ENCODE data around the gene TCP11. TPM values are rescaled to one million over a fixed set of nuclear protein-coding genes. Genes with fewer than 3 reads are reported as not detected.

The TCP11 gene
- total RNA-seq, 1 experiment from 2014 or later = not detected

DNA sequence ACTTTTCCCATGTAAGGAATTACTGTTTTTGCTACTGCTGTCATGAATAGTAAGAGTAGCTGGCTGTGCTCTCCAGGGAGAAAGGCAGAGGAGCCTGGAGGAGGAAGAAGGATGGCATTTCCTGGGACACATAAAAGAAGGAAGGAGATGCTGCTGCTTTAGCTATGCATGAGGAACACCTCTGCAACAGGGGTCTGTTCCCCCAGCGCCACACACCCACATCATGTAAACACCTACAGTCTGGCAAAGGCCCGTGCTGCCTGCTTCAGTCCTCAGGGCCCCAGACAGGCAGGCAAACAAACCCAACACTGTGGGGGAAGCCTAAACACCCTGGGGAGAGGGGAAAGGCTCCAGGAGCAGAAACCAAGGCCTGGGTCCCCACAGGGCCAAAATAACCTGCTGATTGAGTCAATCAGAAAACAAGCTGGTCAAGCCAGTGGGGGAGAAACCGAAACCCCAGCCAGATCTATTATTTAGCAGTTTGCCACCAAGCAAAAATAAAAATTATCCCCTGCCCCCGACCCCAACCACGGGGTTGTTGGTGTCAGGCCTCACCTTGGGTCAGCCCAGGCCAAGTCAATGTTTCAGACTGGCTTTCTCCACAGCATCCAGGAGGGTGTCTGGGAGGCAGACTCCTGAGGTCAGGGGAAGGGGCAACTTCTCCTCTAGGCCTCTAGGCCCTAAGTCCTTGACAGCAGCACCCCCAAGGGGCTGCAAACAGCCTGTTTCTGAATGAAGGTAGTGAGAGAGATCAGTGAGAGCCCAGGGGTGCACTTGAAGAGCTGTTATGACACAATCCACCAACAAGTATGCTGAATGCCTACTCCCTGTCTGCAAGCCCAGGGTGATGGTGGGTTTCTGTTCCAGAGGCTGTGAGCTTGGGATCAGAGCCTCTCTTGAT lies 38.0 kb upstream of the TCP11 start:
- TF ChIP-seq TCF7L2 (IDR thresholded peaks at IDR 0.05; ENCODE audit: low read depth, low read length) (no peak), SIN3A (IDR thresholded peaks at IDR 0.05; ENCODE audit: borderline replicate concordance, insufficient read depth, low read depth, low read length) (no peak), POLR2AphosphoS5 (IDR thresholded peaks at IDR 0.05; ENCODE audit: low read depth, low read length) (no peak)
- TF ChIP-seq, protein P1, sequence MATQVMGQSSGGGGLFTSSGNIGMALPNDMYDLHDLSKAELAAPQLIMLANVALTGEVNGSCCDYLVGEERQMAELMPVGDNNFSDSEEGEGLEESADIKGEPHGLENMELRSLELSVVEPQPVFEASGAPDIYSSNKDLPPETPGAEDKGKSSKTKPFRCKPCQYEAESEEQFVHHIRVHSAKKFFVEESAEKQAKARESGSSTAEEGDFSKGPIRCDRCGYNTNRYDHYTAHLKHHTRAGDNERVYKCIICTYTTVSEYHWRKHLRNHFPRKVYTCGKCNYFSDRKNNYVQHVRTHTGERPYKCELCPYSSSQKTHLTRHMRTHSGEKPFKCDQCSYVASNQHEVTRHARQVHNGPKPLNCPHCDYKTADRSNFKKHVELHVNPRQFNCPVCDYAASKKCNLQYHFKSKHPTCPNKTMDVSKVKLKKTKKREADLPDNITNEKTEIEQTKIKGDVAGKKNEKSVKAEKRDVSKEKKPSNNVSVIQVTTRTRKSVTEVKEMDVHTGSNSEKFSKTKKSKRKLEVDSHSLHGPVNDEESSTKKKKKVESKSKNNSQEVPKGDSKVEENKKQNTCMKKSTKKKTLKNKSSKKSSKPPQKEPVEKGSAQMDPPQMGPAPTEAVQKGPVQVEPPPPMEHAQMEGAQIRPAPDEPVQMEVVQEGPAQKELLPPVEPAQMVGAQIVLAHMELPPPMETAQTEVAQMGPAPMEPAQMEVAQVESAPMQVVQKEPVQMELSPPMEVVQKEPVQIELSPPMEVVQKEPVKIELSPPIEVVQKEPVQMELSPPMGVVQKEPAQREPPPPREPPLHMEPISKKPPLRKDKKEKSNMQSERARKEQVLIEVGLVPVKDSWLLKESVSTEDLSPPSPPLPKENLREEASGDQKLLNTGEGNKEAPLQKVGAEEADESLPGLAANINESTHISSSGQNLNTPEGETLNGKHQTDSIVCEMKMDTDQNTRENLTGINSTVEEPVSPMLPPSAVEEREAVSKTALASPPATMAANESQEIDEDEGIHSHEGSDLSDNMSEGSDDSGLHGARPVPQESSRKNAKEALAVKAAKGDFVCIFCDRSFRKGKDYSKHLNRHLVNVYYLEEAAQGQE (IDR thresholded peaks at IDR 0.05; ENCODE audit: insufficient read depth in 1 of 2, low read depth in 2 of 2, low read length in 1 of 2) = no peak
- TF ChIP-seq, protein P2, sequence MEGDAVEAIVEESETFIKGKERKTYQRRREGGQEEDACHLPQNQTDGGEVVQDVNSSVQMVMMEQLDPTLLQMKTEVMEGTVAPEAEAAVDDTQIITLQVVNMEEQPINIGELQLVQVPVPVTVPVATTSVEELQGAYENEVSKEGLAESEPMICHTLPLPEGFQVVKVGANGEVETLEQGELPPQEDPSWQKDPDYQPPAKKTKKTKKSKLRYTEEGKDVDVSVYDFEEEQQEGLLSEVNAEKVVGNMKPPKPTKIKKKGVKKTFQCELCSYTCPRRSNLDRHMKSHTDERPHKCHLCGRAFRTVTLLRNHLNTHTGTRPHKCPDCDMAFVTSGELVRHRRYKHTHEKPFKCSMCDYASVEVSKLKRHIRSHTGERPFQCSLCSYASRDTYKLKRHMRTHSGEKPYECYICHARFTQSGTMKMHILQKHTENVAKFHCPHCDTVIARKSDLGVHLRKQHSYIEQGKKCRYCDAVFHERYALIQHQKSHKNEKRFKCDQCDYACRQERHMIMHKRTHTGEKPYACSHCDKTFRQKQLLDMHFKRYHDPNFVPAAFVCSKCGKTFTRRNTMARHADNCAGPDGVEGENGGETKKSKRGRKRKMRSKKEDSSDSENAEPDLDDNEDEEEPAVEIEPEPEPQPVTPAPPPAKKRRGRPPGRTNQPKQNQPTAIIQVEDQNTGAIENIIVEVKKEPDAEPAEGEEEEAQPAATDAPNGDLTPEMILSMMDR (IDR thresholded peaks at IDR 0.05) = no peak
- intact Hi-C loops (cut with micrococcal nuclease; ENCODE audit: unreplicated experiment) (no loop called here), in situ Hi-C loops (cut with HindIII; ENCODE audit: low pct_unique_long_range_greater_than_20kb, low sequenced_read_pairs) (no loop called here)
- ATAC-seq (no peak), DNase-seq (ENCODE audit: low read depth, low spot score) (no peak)
- Histone ChIP-seq H3K4me3 (ENCODE audit: low read depth in 2 of 2, low read length in 2 of 2) (no peak overlapping the region), H3K27ac (ENCODE audit: low read length) (no peak overlapping the region), H3K9me3 (ENCODE audit: control insufficient read depth, insufficient read depth, low read depth, low read length) (no peaks in the 10 kb centered on the region), H3K36me3 (ENCODE audit: control insufficient read depth, insufficient read depth, low read length) (no peaks in the 10 kb centered on the region), H3K27me3 (ENCODE audit: control insufficient read depth, insufficient read depth, low read length) (no peaks in the 10 kb centered on the region), H3K4me1 (ENCODE audit: control insufficient read depth, insufficient read depth, low read length) (peaks cover 5% of the 10 kb centered on the region)
- ChIA-PET CTCF (interaction anchor here (0.6 kb wide), 1 partner anchor 26 kb away, joined by 4 read pairs; no protein-coding TSS in a partner anchor), POLR2A (no interaction called here)
- BruUV-seq (replicated peaks) = no TSS peak

DNA sequence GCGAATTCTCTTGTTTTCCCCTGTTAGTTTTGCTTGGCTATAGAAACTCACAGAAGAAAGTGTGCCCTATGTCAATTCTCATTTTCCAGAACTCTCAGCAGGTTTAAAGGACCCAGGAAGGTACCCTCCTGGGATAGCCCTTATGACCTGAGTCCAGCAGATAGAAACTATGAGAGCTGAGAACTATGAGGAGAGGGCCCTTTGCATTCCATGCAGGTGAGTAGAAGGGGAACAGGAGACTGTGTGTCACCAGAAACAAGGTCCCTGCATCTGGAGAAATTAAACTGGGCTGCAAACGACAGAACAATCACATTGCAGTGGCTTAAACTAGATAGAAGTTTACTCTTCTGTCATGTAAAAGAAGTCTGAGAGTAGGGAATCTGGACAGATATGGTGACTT lies 36.9 kb upstream of the TCP11 start:
- BruUV-seq (replicated peaks) = no TSS peak
- no peak overlapping the region for H3K27ac ChIP-seq (ENCODE audit: low read length)
- ATAC-seq (no peak), DNase-seq (ENCODE audit: low read depth, low spot score) (no peak)
- no peaks in the 10 kb centered on the region for H3K9me3 ChIP-seq (ENCODE audit: control insufficient read depth, insufficient read depth, low read depth, low read length)
- H3K36me3 ChIP-seq (ENCODE audit: control insufficient read depth, insufficient read depth, low read length) = no peaks in the 10 kb centered on the region
- POLR2A ChIA-PET = no interaction called here
- intact Hi-C loops (cut with micrococcal nuclease; ENCODE audit: unreplicated experiment) (no loop called here), in situ Hi-C loops (cut with HindIII; ENCODE audit: low pct_unique_long_range_greater_than_20kb, low sequenced_read_pairs) (no loop called here)
- no peaks in the 10 kb centered on the region for H3K27me3 ChIP-seq (ENCODE audit: control insufficient read depth, insufficient read depth, low read length)
- CTCF ChIA-PET = no interaction called here
- no peak overlapping the region for H3K4me3 ChIP-seq (ENCODE audit: low read depth in 2 of 2, low read length in 2 of 2)
- TF ChIP-seq TCF7L2 (IDR thresholded peaks at IDR 0.05; ENCODE audit: low read depth, low read length) (no peak), POLR2AphosphoS5 (IDR thresholded peaks at IDR 0.05; ENCODE audit: low read depth, low read length) (no peak), SIN3A (IDR thresholded peaks at IDR 0.05; ENCODE audit: borderline replicate concordance, insufficient read depth, low read depth, low read length) (no peak)
- TF ChIP-seq, protein P1 (IDR thresholded peaks at IDR 0.05; ENCODE audit: insufficient read depth in 1 of 2, low read depth in 2 of 2, low read length in 1 of 2) = no peak
- TF ChIP-seq, protein P2 (IDR thresholded peaks at IDR 0.05) = no peak
- peaks cover 5% of the 10 kb centered on the region; the same call in 1 of the 2 replicates for H3K4me1 ChIP-seq (ENCODE audit: control insufficient read depth, insufficient read depth, low read length)
